Osteocyte (in vitro differentiated cells): ENCODE measurements around the gene CCDC102A. TPM values are rescaled to one million over a fixed set of nuclear protein-coding genes. Genes with fewer than 3 reads are reported as not detected.
"Not testable (repeated sequence)": the region's sequence is repeated elsewhere in the genome, so short reads cannot be mapped to it uniquely, and the experiment has no call there.

Source experiments
- DNase-seq: peaks from one replicate; pipeline ENCODE4 v3.0.0; 2021; ENCODE audit warnings: mixed read lengths; ENCODE audit not compliant: unreplicated experiment; ENCODE audit errors: extremely low spot score
- H3K27ac Mint-ChIP-seq: one replicate; pipeline ENCODE4 v1.8.0; 2021; ENCODE audit warnings: mild to moderate bottlenecking, mixed read lengths; ENCODE audit not compliant: unreplicated experiment
- H3K27me3 Mint-ChIP-seq: one replicate; pipeline ENCODE4 v1.8.0; 2021; ENCODE audit warnings: mixed read lengths; ENCODE audit not compliant: unreplicated experiment
- H3K36me3 Mint-ChIP-seq: one replicate; pipeline ENCODE4 v1.8.0; 2021; ENCODE audit warnings: mixed read lengths; ENCODE audit not compliant: unreplicated experiment
- H3K4me1 Mint-ChIP-seq: one replicate; pipeline ENCODE4 v1.8.0; 2021; ENCODE audit warnings: mixed read lengths; ENCODE audit not compliant: unreplicated experiment
- H3K4me3 Mint-ChIP-seq: one replicate; pipeline ENCODE4 v1.8.0; 2021; ENCODE audit warnings: mild to moderate bottlenecking, moderate library complexity, mixed read lengths; ENCODE audit not compliant: unreplicated experiment
- H3K9me3 Mint-ChIP-seq: one replicate; pipeline ENCODE4 v1.8.0; 2021; ENCODE audit warnings: mixed read lengths; ENCODE audit not compliant: unreplicated experiment
- CTCF ChIP-seq: fragments of 200-600 bp; sonication (generic); IDR thresholded peaks from 2 replicates; pipeline ENCODE4 v1.5.0; 2021; ENCODE audit warnings: antibody characterized with exemption, mild to moderate bottlenecking, moderate library complexity
- total RNA-seq: library from RNA; stranded (reverse); gene quantifications from 2 replicates; pipeline ENCODE4 v1.2.1, GENCODE V29; 2021

Gene CCDC102A
- total RNA-seq, 1 donor from 2014 or later, result 17.2 TPM

DNA sequence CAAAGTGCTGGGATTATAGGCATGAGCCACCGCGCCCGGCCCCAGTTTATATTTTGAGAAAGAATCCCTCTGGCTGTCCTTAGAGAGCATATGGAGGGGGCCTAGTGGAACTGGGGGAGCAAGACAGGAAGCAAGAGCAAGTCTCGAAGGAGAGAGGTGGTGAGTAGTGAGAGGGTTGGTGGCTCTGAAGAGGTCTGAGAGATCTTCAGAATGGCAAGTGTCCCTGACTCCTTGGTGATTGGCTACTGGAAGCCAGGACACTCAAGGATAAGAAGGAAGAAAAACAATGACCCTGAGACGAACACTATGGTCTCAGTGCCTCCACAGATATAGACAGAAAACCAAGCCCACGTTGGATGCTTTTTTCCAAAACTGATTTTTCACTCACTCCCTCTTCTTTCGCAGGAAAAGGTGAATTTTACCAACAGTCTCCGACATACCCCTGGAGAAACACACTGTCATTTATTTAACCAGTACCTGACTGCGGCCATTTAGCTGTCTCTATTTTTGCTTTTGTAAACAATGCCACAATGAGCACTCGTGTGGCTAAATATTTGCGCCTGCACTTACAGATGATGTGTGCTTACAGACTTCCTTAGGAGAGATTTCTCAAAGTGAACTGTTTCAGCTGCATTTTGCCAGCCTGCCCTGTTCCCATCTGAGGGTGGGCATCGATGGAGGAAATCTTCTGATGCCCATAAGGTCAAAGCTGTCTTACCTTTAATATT, 34.2 kb downstream of the CCDC102A start:
- Mint-ChIP-seq H3K27me3 (peaks cover 22% of the 10 kb centered on the region), H3K27ac (no peak overlapping the region), H3K9me3 (no peaks in the 10 kb centered on the region), H3K4me1 (no peaks in the 10 kb centered on the region), H3K36me3 (no peaks in the 10 kb centered on the region), H3K4me3 (no peak overlapping the region)
- DNase-seq, result no peak
- TF ChIP-seq CTCF, result no peak

GRCh38 chr16:57501492-57501891, 34.9 kb downstream of the CCDC102A start:
- H3K36me3 Mint-ChIP-seq, result no peaks in the 10 kb centered on the region
- H3K27me3 Mint-ChIP-seq, result peaks cover 20% of the 10 kb centered on the region
- H3K4me1 Mint-ChIP-seq, result no peaks in the 10 kb centered on the region
- TF ChIP-seq CTCF, result no peak
- no peak overlapping the region for H3K27ac Mint-ChIP-seq
- H3K9me3 Mint-ChIP-seq, result no peaks in the 10 kb centered on the region
- no peak for DNase-seq
- H3K4me3 Mint-ChIP-seq, result no peak overlapping the region

DNA sequence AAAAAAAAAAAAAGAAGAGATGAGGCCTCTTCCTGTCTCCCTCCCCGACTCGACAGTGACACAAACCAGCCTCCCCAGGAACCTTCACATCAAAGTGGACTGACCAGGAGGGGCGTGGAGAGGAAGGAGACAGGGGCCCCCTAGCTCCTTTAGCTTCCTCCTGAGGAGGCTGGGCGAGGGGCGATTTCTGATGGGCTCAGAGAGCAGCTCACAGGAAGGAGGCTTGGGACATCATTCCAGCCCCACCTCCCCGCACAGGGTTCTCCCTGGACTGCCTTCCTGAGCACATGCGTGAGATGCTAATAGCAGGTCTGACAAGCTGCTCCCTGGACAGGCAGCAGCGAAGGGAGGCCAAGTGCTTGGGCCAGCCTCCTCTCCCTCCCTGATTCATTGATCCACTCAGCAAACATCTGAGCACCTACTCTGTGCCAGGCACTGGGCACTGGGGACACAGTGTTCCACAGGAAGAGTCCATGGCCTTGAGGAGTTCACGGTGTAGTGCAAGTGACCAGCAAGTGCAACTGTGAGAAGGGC, 35.7 kb downstream of the CCDC102A start:
- Mint-ChIP-seq H3K27ac (no peak overlapping the region), H3K36me3 (no peaks in the 10 kb centered on the region), H3K4me1 (no peaks in the 10 kb centered on the region), H3K4me3 (no peak overlapping the region), H3K27me3 (peaks cover 19% of the 10 kb centered on the region), H3K9me3 (no peaks in the 10 kb centered on the region)
- TF ChIP-seq CTCF, result no peak
- DNase-seq, result no peak

DNA sequence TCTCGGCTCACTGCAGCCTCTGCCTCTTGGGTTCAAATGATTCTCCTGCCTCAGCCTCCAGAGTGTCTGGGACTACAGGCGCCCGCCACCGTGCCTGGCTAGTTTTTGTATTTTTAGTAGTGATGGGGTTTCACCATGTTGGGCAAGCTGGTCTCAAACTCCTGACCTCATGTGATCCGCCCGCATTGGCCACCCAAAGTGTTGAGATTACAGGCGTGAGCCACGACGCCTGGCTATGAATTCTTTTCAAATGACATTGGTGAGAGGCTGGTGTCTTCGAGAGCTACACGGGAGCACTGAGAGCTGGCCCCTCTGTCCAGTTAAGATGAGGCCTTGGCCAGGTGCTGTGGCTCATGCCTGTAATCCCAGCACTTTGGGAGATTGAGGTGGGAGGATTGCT, 36.4 kb downstream of the CCDC102A start:
- not testable (repeated sequence) for H3K9me3 Mint-ChIP-seq, H3K4me3 Mint-ChIP-seq, DNase-seq, H3K27ac Mint-ChIP-seq, H3K4me1 Mint-ChIP-seq, H3K36me3 Mint-ChIP-seq
- H3K27me3 Mint-ChIP-seq, result peaks cover 22% of the 10 kb centered on the region

GRCh38 chr16:57498031-57498430, 38.3 kb downstream of the CCDC102A start:
- no peak overlapping the region for H3K27ac Mint-ChIP-seq
- no peak overlapping the region for H3K4me3 Mint-ChIP-seq
- peaks cover 27% of the 10 kb centered on the region for H3K27me3 Mint-ChIP-seq
- TF ChIP-seq CTCF, result no peak
- no peak for DNase-seq
- H3K36me3 Mint-ChIP-seq, result no peaks in the 10 kb centered on the region
- H3K4me1 Mint-ChIP-seq, result no peaks in the 10 kb centered on the region
- H3K9me3 Mint-ChIP-seq, result no peaks in the 10 kb centered on the region
